GM18505 (cell line): ENCODE results near the gene PTEN.

Source experiments
- ATAC-seq: cut with Tn5 transposase; IDR thresholded peaks from one replicate; pipeline ENCODE4 v1.9.1; 2021; ENCODE audit not compliant: unreplicated experiment
- POLR2A ChIP-seq: IDR thresholded peaks from 4 replicates; pipeline ENCODE4 v1.6.1; 2011; ENCODE audit warnings: borderline replicate concordance; ENCODE audit not compliant: insufficient read depth, insufficient read length; ENCODE audit errors: extremely low read depth

The PTEN gene

GRCh38 chr10:87979847-87980246 lies 116.4 kb downstream of the PTEN start:
- no peak for TF ChIP-seq POLR2A
- no peak for ATAC-seq

- no peak for TF ChIP-seq POLR2A
- no peak for ATAC-seq
These were observed 120.3 kb downstream of the PTEN start for GRCh38 chr10:87983716-87984115.

GRCh38 chr10:87987206-87987605 lies 123.8 kb downstream of the PTEN start:
- no peak for TF ChIP-seq POLR2A
- no peak for ATAC-seq

- no peak for TF ChIP-seq POLR2A
- ATAC-seq = no peak
These were observed 128.5 kb downstream of the PTEN start for GRCh38 chr10:87991946-87992345.

GRCh38 chr10:88004451-88004850 lies 141.0 kb downstream of the PTEN start:
- no peak for TF ChIP-seq POLR2A
- no peak for ATAC-seq

GRCh38 chr10:88006261-88006660 lies 142.8 kb downstream of the PTEN start:
- no peak for TF ChIP-seq POLR2A
- no peak for ATAC-seq

GRCh38 chr10:88008866-88009470 lies 145.5 kb downstream of the PTEN start:
- no peak for ATAC-seq
- TF ChIP-seq POLR2A = no peak

- ATAC-seq = no peak
These were observed 149.2 kb downstream of the PTEN start for GRCh38 chr10:88012641-88013040.

GRCh38 chr10:88017781-88018180 lies 154.4 kb downstream of the PTEN start:
- ATAC-seq = no peak
- no peak for TF ChIP-seq POLR2A

More at GRCh38 chr10:88012641-88013040, 149.2 kb downstream of the PTEN start:
- TF ChIP-seq POLR2A = no peak

GRCh38 chr10:88019753-88020152 lies 156.3 kb downstream of the PTEN start:
- no peak for TF ChIP-seq POLR2A
- no peak for ATAC-seq
